ENCODE results near the gene ANGPTL8.

DNA sequence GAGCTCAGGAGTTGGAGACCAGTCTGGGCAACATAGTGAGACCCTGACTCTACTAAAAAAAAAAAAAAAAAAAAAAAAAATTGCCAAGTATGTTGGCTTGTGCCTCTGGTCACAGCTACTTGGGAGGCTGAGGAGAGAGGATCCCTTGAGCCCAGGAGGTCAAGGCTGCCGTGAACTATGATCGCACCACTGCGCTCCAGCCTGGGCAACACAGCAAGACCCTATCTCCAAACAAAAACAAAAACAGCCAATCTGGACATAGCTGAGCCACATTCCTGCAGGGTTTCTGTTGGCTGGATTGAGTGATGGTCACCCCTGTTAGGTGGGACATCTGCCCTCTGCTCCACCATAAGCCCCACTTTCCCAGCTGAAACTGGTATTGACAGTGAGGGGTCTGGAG lies 13.6 kb upstream of the ANGPTL8 start:
- TF ChIP-seq ISL1 (CRISPR knock-in tag; IDR thresholded peaks at IDR 0.05) (no peak), PPARA (CRISPR knock-in tag; IDR thresholded peaks at IDR 0.05; ENCODE audit: borderline replicate concordance) (no peak), ESRRG (CRISPR knock-in tag; IDR thresholded peaks at IDR 0.05) (no peak), TSHZ2 (CRISPR knock-in tag; IDR thresholded peaks at IDR 0.05) (no peak), ZFP3 (CRISPR knock-in tag; IDR thresholded peaks at IDR 0.05) (no peak)
- TF ChIP-seq, protein P1, sequence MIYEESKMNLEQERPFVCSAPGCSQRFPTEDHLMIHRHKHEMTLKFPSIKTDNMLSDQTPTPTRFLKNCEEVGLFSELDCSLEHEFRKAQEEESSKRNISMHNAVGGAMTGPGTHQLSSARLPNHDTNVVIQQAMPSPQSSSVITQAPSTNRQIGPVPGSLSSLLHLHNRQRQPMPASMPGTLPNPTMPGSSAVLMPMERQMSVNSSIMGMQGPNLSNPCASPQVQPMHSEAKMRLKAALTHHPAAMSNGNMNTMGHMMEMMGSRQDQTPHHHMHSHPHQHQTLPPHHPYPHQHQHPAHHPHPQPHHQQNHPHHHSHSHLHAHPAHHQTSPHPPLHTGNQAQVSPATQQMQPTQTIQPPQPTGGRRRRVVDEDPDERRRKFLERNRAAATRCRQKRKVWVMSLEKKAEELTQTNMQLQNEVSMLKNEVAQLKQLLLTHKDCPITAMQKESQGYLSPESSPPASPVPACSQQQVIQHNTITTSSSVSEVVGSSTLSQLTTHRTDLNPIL (CRISPR knock-in tag; IDR thresholded peaks at IDR 0.05; ENCODE audit: low read depth) = no peak
- TF ChIP-seq, protein P2, sequence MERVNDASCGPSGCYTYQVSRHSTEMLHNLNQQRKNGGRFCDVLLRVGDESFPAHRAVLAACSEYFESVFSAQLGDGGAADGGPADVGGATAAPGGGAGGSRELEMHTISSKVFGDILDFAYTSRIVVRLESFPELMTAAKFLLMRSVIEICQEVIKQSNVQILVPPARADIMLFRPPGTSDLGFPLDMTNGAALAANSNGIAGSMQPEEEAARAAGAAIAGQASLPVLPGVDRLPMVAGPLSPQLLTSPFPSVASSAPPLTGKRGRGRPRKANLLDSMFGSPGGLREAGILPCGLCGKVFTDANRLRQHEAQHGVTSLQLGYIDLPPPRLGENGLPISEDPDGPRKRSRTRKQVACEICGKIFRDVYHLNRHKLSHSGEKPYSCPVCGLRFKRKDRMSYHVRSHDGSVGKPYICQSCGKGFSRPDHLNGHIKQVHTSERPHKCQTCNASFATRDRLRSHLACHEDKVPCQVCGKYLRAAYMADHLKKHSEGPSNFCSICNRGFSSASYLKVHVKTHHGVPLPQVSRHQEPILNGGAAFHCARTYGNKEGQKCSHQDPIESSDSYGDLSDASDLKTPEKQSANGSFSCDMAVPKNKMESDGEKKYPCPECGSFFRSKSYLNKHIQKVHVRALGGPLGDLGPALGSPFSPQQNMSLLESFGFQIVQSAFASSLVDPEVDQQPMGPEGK (CRISPR knock-in tag; IDR thresholded peaks at IDR 0.05; ENCODE audit: borderline replicate concordance) = no peak

Measured in SK-N-SH treated with all-trans-retinoic acid at 6 μM for 48 hours (cell line).